Measurements from ENCODE around the gene CALML3. TPM values are rescaled to one million over a fixed set of nuclear protein-coding genes. Genes with fewer than 3 reads are reported as not detected.

The CALML3 gene
- total and polyA plus RNA-seq, 2 donors (not counting 3 experiments of a cell fraction or from before 2014, with no cell fraction given) = not detected

DNA sequence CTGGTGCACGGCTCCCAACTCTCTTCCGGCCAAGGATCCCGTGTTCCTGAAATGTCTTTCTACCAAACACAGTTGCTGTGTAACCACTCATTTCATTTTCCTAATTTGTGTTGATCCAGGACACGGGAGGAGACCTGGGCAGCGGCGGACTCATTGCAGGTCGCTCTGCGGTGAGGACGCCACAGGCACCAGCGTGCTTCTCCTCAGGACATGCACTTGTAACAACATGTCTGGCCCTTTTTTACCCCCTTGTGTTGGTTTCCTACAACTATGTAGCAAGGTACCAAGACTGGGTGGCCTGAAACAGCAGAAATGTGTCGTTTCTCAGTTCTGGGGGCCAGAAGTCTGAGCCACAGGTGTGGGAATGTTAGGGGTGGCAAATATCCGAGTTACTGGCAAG lies 43.6 kb upstream of the CALML3 start:
- Histone ChIP-seq H3K36me3 (ENCODE audit: control insufficient read depth in 2 of 2, extremely low read depth in 1 of 2, insufficient read depth in 2 of 2, low read length in 2 of 2) (no peaks in the 10 kb centered on the region), H4K20me1 (replicated peaks; ENCODE audit: control insufficient read depth, extremely low read depth, insufficient read depth, low read length) (no peaks in the 10 kb centered on the region), H3K4me2 (ENCODE audit: insufficient read depth, low read length) (no peak overlapping the region), H3K4me3 (replicated peaks in 1 of 3; ENCODE audit: insufficient read depth in 1 of 3, low read depth in 1 of 3, low read length in 3 of 3) (no peak overlapping the region), H3K9ac (replicated peaks; ENCODE audit: extremely low read depth, insufficient read depth, low read length) (no peak overlapping the region), H3K27ac (ENCODE audit: insufficient read depth, low read depth, low read length) (no peak overlapping the region), H3K79me2 (ENCODE audit: control insufficient read depth, insufficient read depth, low read length) (no peaks in the 10 kb centered on the region), H2AFZ (ENCODE audit: low read depth, low read length) (no peak overlapping the region), H3K4me1 (ENCODE audit: control insufficient read depth, extremely low read depth, insufficient read depth, low read length) (no peaks in the 10 kb centered on the region), H3K27me3 (ENCODE audit: control insufficient read depth in 2 of 2, insufficient read depth in 2 of 2, low read length in 2 of 2) (peaks cover 0 to 2% of the 10 kb centered on the region in 2 experiments), H3K9me3 (replicated peaks; ENCODE audit: control insufficient read depth, insufficient read depth, low read length) (no peaks in the 10 kb centered on the region), H3K9me1 (replicated peaks; ENCODE audit: control insufficient read depth, extremely low read depth, insufficient read depth, low read length) (no peaks in the 10 kb centered on the region)
- CTCF ChIA-PET = no interaction called here
- DNase-seq (ENCODE audit: low read depth, low spot score) (no peak), FAIRE-seq (no peak)
- dilution Hi-C loops (cut with MboI; ENCODE audit: extremely low pct_ligation_motif_present, low sequenced_read_pairs) = no loop called here
- BruUV-seq (replicated peaks) = no TSS peak
- POLR2A ChIA-PET = no interaction called here
- TF ChIP-seq POLR2AphosphoS5 (IDR thresholded peaks at IDR 0.05; ENCODE audit: insufficient read depth, low read depth, low read length) (no peak), FOS (IDR thresholded peaks at IDR 0.05; ENCODE audit: borderline replicate concordance, insufficient read depth, low read length) (no peak), JUN (IDR thresholded peaks at IDR 0.05; ENCODE audit: borderline replicate concordance, insufficient read depth, insufficient read length, low read depth) (no peak), EZH2 (IDR thresholded peaks at IDR 0.05; ENCODE audit: borderline replicate concordance, low read depth, low read length, severe bottlenecking) (no peak), MYC (IDR thresholded peaks at IDR 0.05; ENCODE audit: low read depth, low read length) (no peak), POLR2A (IDR thresholded peaks at IDR 0.05; ENCODE audit: low read depth, low read length) (no peak), GATA2 (IDR thresholded peaks at IDR 0.05; ENCODE audit: insufficient read depth, insufficient read length, low read depth, low read length) (no peak)
- TF ChIP-seq, protein P1, sequence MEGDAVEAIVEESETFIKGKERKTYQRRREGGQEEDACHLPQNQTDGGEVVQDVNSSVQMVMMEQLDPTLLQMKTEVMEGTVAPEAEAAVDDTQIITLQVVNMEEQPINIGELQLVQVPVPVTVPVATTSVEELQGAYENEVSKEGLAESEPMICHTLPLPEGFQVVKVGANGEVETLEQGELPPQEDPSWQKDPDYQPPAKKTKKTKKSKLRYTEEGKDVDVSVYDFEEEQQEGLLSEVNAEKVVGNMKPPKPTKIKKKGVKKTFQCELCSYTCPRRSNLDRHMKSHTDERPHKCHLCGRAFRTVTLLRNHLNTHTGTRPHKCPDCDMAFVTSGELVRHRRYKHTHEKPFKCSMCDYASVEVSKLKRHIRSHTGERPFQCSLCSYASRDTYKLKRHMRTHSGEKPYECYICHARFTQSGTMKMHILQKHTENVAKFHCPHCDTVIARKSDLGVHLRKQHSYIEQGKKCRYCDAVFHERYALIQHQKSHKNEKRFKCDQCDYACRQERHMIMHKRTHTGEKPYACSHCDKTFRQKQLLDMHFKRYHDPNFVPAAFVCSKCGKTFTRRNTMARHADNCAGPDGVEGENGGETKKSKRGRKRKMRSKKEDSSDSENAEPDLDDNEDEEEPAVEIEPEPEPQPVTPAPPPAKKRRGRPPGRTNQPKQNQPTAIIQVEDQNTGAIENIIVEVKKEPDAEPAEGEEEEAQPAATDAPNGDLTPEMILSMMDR (IDR thresholded peaks at IDR 0.05; ENCODE audit: extremely low read depth in 1 of 2, insufficient read depth in 1 of 2, low read depth in 1 of 2, low read length in 2 of 2) = no peak
- TF ChIP-seq, protein P2, sequence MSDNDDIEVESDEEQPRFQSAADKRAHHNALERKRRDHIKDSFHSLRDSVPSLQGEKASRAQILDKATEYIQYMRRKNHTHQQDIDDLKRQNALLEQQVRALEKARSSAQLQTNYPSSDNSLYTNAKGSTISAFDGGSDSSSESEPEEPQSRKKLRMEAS (IDR thresholded peaks at IDR 0.05; ENCODE audit: insufficient read depth, insufficient read length) = no peak
- intact Hi-C loops (cut with micrococcal nuclease) = no loop called here
